Liver (tissue), 9 donors: ENCODE measurements around the gene HMGB4. TPM values are rescaled to one million over a fixed set of nuclear protein-coding genes. Genes with fewer than 3 reads are reported as not detected.

ENCODE experiments used
- DNase-seq: peaks from one replicate; pipeline ENCODE4 v3.0.0-alpha.2; 2017; ENCODE audit warnings: low spot score
- H3K27ac ChIP-seq, 2 donors: one replicate each; pipeline ENCODE4 v1.7.0; 2013; ENCODE audit warnings: inconsistent platforms in 2 of 2, low read length in 2 of 2, control low read depth in 1 of 2, low read depth in 1 of 2, mild to moderate bottlenecking in 1 of 2
- H3K27me3 ChIP-seq, 4 donors: one replicate each; pipeline versions ENCODE4 v1.6.1 to v1.7.0; 2013; ENCODE audit warnings: low read length in 3 of 4, inconsistent platforms in 1 of 4, mild to moderate bottlenecking in 1 of 4, moderate library complexity in 1 of 4; ENCODE audit not compliant: control insufficient read depth in 4 of 4, insufficient read depth in 4 of 4
- H3K36me3 ChIP-seq, 4 donors: one replicate each; pipeline versions ENCODE4 v1.6.1 to v1.7.0; 2013; ENCODE audit warnings: low read length in 3 of 4, mild to moderate bottlenecking in 3 of 4, low read depth in 1 of 4, moderate library complexity in 1 of 4; ENCODE audit not compliant: control insufficient read depth in 4 of 4, insufficient read depth in 3 of 4
- H3K4me1 ChIP-seq, 4 donors: one replicate each; pipeline versions ENCODE4 v1.6.1 to v1.7.0; 2013; ENCODE audit warnings: low read length in 3 of 4, mild to moderate bottlenecking in 3 of 4, moderate library complexity in 1 of 4; ENCODE audit not compliant: control insufficient read depth in 4 of 4, insufficient read depth in 4 of 4
- H3K4me3 ChIP-seq, 3 donors: one replicate each; pipeline versions ENCODE4 v1.6.1 to v1.7.0; 2013; ENCODE audit warnings: low read length in 3 of 3, control low read depth in 1 of 3, low read depth in 1 of 3, mild to moderate bottlenecking in 1 of 3
- H3K9ac ChIP-seq, 2 donors: one replicate each; pipeline ENCODE4 v1.7.0; 2013; ENCODE audit warnings: low read length in 2 of 2, mild to moderate bottlenecking in 2 of 2, moderate library complexity in 2 of 2, control low read depth in 1 of 2, low read depth in 1 of 2
- H3K9me3 ChIP-seq, 4 donors: one replicate each; pipeline versions ENCODE4 v1.6.1 to v1.7.0; 2013; ENCODE audit warnings: low read length in 3 of 4; ENCODE audit not compliant: control insufficient read depth in 4 of 4
- EGR1 ChIP-seq, 2 donors: IDR thresholded peaks; 2 replicates each; pipeline ENCODE4 v1.6.1; 2016 to 2018; ENCODE audit warnings: antibody characterized with exemption in 2 of 2, low read depth in 2 of 2
- FOXA1 ChIP-seq: IDR thresholded peaks from 2 replicates; pipeline ENCODE4 v1.6.1; 2016; ENCODE audit warnings: antibody characterized with exemption
- FOXA2 ChIP-seq: IDR thresholded peaks from 2 replicates; pipeline ENCODE4 v1.6.1; 2016; ENCODE audit warnings: antibody characterized with exemption
- GABPA ChIP-seq, 2 donors: IDR thresholded peaks in 1 of 2; conservative IDR thresholded peaks in 1 of 2; 2 replicates each; pipeline ENCODE4 v1.6.1; 2016; ENCODE audit warnings: antibody characterized with exemption in 2 of 2, mild to moderate bottlenecking in 1 of 2, moderate library complexity in 1 of 2
- HNF4A ChIP-seq, 2 donors: conservative IDR thresholded peaks; 2 replicates each; pipeline ENCODE4 v1.6.1; 2016; ENCODE audit warnings: antibody characterized with exemption in 2 of 2, mild to moderate bottlenecking in 2 of 2
- HNF4G ChIP-seq: IDR thresholded peaks from 2 replicates; pipeline ENCODE4 v1.6.1; 2016; ENCODE audit warnings: antibody characterized with exemption
- JUND ChIP-seq, 2 donors: IDR thresholded peaks; 2 replicates each; pipeline ENCODE4 v1.6.1; 2016; ENCODE audit warnings: antibody characterized with exemption in 2 of 2
- NR2F2 ChIP-seq: IDR thresholded peaks from 2 replicates; pipeline ENCODE4 v1.6.1; 2016; ENCODE audit warnings: antibody characterized with exemption
- RAD21 ChIP-seq, 2 donors: IDR thresholded peaks; 2 replicates each; pipeline ENCODE4 v1.6.1; 2016; ENCODE audit warnings: antibody characterized with exemption in 2 of 2, mild to moderate bottlenecking in 2 of 2
- RXRA ChIP-seq, 2 donors: IDR thresholded peaks; 2 replicates each; pipeline ENCODE4 v1.6.1; 2017 to 2018; ENCODE audit warnings: antibody characterized with exemption in 2 of 2, mild to moderate bottlenecking in 1 of 2
- SP1 ChIP-seq: IDR thresholded peaks from 2 replicates; pipeline ENCODE4 v1.6.1; 2018; ENCODE audit warnings: antibody characterized with exemption, mild to moderate bottlenecking
- TAF1 ChIP-seq: conservative IDR thresholded peaks from 2 replicates; pipeline ENCODE4 v1.6.1; 2016; ENCODE audit warnings: antibody characterized with exemption, mild to moderate bottlenecking
- YY1 ChIP-seq: IDR thresholded peaks from 2 replicates; pipeline ENCODE4 v1.6.1; 2016; ENCODE audit warnings: antibody characterized with exemption, mild to moderate bottlenecking
- WGBS: extraction: QIAGEN DNeasy Blood & Tissue Kit; methylation state at CpG from one replicate; pipeline ENCODE4 v1.1.7; 2013; 5-methylcytosine and 5-hydroxymethylcytosine counted together
- polyA plus RNA-seq, 2 donors: library from polyadenylated mRNA; stranded (reverse) in 1 of 2; unstranded in 1 of 2; fragments of 200-250 nt in 1 of 2; fragments of >200 nt in 1 of 2; fragmentation: Nextera tagmentation in 1 of 2; extraction: Ambion mirVana in 1 of 2; gene quantifications; one replicate each; pipeline versions ENCODE4 v1.2.1 to v1.2.3, GENCODE V29; 2013 to 2015
- total RNA-seq, 2 donors: library from RNA; depleted of rRNA; stranded (reverse); fragments of >200 nt; gene quantifications; one replicate each; pipeline ENCODE4 v1.2.3, GENCODE V29; 2014
- TF ChIP-seq, protein P1 (sequence below): IDR thresholded peaks from 2 replicates; pipeline ENCODE4 v1.6.1; 2016; ENCODE audit warnings: antibody characterized with exemption
- TF ChIP-seq, protein P2 (sequence below): IDR thresholded peaks from 2 replicates; pipeline ENCODE4 v1.6.1; 2016; ENCODE audit warnings: antibody characterized with exemption
- TF ChIP-seq, protein P3 (sequence below): fragments of 150-350 bp; IDR thresholded peaks from 2 replicates; pipeline ENCODE4 v1.5.1; 2017; ENCODE audit warnings: improper control_type of control experiment, low read depth, low read length; ENCODE audit not compliant: missing input control
- TF ChIP-seq, protein P4 (sequence below): IDR thresholded peaks from 2 replicates; pipeline ENCODE4 v1.6.1; 2016; ENCODE audit warnings: antibody characterized with exemption
- TF ChIP-seq, protein P5 (sequence below): IDR thresholded peaks from 2 replicates; pipeline ENCODE4 v1.6.1; 2016; ENCODE audit warnings: antibody characterized with exemption, mild to moderate bottlenecking
- donor health status: healthy.
- donor health status: healthy.
- donor health status: healthy.
- donor health status: healthy.
- donor health status: healthy.

The HMGB4 gene
- total and polyA plus RNA-seq, 4 donors = not detected

DNA sequence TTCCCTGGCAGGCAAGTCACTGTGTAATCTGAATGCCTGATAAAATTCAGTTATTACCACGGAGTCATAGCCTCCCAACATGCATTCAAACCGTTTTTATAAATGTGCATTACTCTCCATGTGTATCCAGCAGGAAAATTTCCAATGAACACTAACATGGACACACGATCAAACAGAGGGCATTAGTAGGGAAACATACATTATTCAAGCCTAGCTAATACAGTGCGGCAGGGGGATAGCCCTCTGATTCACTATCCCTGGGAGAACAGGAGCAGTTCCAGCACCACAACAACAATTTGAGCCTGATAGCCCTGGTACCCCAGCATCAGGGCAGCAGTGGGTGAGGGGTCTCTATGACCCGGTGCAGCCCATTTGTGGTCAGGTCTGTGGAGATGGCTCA lies 35.8 kb upstream of the HMGB4 start:
- no peaks in the 10 kb centered on the region for H3K27me3 ChIP-seq
- 54% methylated on average over 5 of the region's 5 CpGs for WGBS
- H3K36me3 ChIP-seq = no peaks in the 10 kb centered on the region
- TF ChIP-seq HNF4A (conservative IDR thresholded peaks at IDR 0.05) (no peak), SP1 (no peak), NR2F2 (no peak), GABPA (IDR thresholded peaks at IDR 0.05 in 1 of 2, conservative IDR thresholded peaks at IDR 0.05 in 1 of 2) (no peak), JUND (IDR thresholded peaks at IDR 0.05) (no peak), RXRA (IDR thresholded peaks at IDR 0.05) (no peak), HNF4G (no peak), FOXA2 (no peak), YY1 (no peak), FOXA1 (no peak), TAF1 (no peak), RAD21 (IDR thresholded peaks at IDR 0.05) (no peak), EGR1 (IDR thresholded peaks at IDR 0.05; ENCODE audit: low read depth in 2 of 2) (no peak)
- TF ChIP-seq, protein P1, sequence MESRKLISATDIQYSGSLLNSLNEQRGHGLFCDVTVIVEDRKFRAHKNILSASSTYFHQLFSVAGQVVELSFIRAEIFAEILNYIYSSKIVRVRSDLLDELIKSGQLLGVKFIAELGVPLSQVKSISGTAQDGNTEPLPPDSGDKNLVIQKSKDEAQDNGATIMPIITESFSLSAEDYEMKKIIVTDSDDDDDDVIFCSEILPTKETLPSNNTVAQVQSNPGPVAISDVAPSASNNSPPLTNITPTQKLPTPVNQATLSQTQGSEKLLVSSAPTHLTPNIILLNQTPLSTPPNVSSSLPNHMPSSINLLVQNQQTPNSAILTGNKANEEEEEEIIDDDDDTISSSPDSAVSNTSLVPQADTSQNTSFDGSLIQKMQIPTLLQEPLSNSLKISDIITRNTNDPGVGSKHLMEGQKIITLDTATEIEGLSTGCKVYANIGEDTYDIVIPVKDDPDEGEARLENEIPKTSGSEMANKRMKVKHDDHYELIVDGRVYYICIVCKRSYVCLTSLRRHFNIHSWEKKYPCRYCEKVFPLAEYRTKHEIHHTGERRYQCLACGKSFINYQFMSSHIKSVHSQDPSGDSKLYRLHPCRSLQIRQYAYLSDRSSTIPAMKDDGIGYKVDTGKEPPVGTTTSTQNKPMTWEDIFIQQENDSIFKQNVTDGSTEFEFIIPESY = no peak
- TF ChIP-seq, protein P2, sequence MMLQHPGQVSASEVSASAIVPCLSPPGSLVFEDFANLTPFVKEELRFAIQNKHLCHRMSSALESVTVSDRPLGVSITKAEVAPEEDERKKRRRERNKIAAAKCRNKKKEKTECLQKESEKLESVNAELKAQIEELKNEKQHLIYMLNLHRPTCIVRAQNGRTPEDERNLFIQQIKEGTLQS = no peak
- TF ChIP-seq, protein P3, sequence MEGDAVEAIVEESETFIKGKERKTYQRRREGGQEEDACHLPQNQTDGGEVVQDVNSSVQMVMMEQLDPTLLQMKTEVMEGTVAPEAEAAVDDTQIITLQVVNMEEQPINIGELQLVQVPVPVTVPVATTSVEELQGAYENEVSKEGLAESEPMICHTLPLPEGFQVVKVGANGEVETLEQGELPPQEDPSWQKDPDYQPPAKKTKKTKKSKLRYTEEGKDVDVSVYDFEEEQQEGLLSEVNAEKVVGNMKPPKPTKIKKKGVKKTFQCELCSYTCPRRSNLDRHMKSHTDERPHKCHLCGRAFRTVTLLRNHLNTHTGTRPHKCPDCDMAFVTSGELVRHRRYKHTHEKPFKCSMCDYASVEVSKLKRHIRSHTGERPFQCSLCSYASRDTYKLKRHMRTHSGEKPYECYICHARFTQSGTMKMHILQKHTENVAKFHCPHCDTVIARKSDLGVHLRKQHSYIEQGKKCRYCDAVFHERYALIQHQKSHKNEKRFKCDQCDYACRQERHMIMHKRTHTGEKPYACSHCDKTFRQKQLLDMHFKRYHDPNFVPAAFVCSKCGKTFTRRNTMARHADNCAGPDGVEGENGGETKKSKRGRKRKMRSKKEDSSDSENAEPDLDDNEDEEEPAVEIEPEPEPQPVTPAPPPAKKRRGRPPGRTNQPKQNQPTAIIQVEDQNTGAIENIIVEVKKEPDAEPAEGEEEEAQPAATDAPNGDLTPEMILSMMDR = no peak
- TF ChIP-seq, protein P4, sequence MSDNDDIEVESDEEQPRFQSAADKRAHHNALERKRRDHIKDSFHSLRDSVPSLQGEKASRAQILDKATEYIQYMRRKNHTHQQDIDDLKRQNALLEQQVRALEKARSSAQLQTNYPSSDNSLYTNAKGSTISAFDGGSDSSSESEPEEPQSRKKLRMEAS = no peak
- TF ChIP-seq, protein P5, sequence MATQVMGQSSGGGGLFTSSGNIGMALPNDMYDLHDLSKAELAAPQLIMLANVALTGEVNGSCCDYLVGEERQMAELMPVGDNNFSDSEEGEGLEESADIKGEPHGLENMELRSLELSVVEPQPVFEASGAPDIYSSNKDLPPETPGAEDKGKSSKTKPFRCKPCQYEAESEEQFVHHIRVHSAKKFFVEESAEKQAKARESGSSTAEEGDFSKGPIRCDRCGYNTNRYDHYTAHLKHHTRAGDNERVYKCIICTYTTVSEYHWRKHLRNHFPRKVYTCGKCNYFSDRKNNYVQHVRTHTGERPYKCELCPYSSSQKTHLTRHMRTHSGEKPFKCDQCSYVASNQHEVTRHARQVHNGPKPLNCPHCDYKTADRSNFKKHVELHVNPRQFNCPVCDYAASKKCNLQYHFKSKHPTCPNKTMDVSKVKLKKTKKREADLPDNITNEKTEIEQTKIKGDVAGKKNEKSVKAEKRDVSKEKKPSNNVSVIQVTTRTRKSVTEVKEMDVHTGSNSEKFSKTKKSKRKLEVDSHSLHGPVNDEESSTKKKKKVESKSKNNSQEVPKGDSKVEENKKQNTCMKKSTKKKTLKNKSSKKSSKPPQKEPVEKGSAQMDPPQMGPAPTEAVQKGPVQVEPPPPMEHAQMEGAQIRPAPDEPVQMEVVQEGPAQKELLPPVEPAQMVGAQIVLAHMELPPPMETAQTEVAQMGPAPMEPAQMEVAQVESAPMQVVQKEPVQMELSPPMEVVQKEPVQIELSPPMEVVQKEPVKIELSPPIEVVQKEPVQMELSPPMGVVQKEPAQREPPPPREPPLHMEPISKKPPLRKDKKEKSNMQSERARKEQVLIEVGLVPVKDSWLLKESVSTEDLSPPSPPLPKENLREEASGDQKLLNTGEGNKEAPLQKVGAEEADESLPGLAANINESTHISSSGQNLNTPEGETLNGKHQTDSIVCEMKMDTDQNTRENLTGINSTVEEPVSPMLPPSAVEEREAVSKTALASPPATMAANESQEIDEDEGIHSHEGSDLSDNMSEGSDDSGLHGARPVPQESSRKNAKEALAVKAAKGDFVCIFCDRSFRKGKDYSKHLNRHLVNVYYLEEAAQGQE = no peak
- H3K9ac ChIP-seq = no peak overlapping the region
- no peaks in the 10 kb centered on the region for H3K4me1 ChIP-seq
- no peak for DNase-seq
- no peak overlapping the region for H3K27ac ChIP-seq
- H3K9me3 ChIP-seq = no peaks in the 10 kb centered on the region
- no peak overlapping the region for H3K4me3 ChIP-seq

DNA sequence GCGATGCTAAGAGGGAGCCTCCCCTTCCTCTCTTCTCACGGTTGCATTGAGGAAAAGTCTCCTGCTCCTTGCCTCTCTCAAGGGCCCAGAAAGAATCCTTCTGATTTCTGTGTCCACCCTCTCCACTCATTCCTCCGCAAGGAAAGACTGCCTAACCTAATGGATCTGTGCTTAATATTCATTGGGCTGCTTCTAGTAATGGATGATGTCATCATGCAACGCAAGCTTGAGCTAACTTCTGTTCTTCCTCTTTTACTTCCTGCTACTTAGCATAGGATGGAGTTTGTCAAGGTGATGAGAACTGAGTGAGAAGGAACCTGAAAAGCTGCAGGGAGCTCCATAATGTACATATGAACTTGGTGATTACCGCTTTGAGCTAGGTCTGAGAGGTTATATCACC lies 35.2 kb upstream of the HMGB4 start:
- WGBS = 86% methylated on average over 5 of the region's 5 CpGs
- Histone ChIP-seq H3K36me3 (no peaks in the 10 kb centered on the region), H3K27ac (no peak overlapping the region), H3K9me3 (no peaks in the 10 kb centered on the region), H3K27me3 (no peaks in the 10 kb centered on the region), H3K4me1 (no peaks in the 10 kb centered on the region), H3K9ac (no peak overlapping the region), H3K4me3 (no peak overlapping the region)
- DNase-seq = peak; percentile 9
- TF ChIP-seq GABPA (IDR thresholded peaks at IDR 0.05 in 1 of 2, conservative IDR thresholded peaks at IDR 0.05 in 1 of 2) (no peak), RAD21 (IDR thresholded peaks at IDR 0.05) (no peak), FOXA1 (no peak), HNF4G (no peak), EGR1 (IDR thresholded peaks at IDR 0.05; ENCODE audit: low read depth in 2 of 2) (no peak), JUND (IDR thresholded peaks at IDR 0.05) (no peak), RXRA (IDR thresholded peaks at IDR 0.05) (no peak), FOXA2 (no peak), HNF4A (conservative IDR thresholded peaks at IDR 0.05) (no peak), SP1 (no peak)
- TF ChIP-seq, protein P3 = no peak
- TF ChIP-seq, protein P1 = no peak
- TF ChIP-seq, protein P4 = no peak
- TF ChIP-seq, protein P2 = no peak
